Keratinocyte (primary cell): Measurements from ENCODE around the gene CNGA3. TPM values are rescaled to one million over a fixed set of nuclear protein-coding genes. Genes with fewer than 3 reads are reported as not detected.

ENCODE experiments used
- DNase-seq: peaks from one replicate; pipeline ENCODE4 v3.0.0-alpha.2; 2011; ENCODE audit warnings: low read depth, missing footprints, low spot score
- FAIRE-seq: peaks from 2 replicates; lab custom pipeline; 2011; peaks lifted over from hg19 to GRCh38; lab: Jason Lieb, UNC
- H2AFZ ChIP-seq: 2 replicates; pipeline ENCODE4 v1.6.0; 2012; ENCODE audit warnings: low read length, control low read depth, inconsistent platforms; ENCODE audit not compliant: control insufficient read depth
- H3K27ac ChIP-seq: 2 replicates; pipeline ENCODE4 v1.5.1; 2011; ENCODE audit warnings: low read length; ENCODE audit not compliant: control insufficient read depth, insufficient read depth
- H3K27me3 ChIP-seq: 3 replicates; pipeline ENCODE4 v1.6.0; 2011; ENCODE audit warnings: low read length; ENCODE audit not compliant: control insufficient read depth, insufficient read depth; ENCODE audit errors: extremely low read depth
- H3K36me3 ChIP-seq, 2 experiments: 2 replicates in 1 of 2; 3 replicates in 1 of 2; pipeline ENCODE4 v1.5.1; 2011; ENCODE audit warnings: low read length in 2 of 2, mild to moderate bottlenecking in 1 of 2; ENCODE audit not compliant: control insufficient read depth in 2 of 2, insufficient read depth in 2 of 2; ENCODE audit errors: extremely low read depth in 1 of 2
- H3K4me1 ChIP-seq: 3 replicates; pipeline ENCODE4 v1.5.1; 2011; ENCODE audit warnings: low read length; ENCODE audit not compliant: control insufficient read depth, insufficient read depth; ENCODE audit errors: extremely low read depth
- H3K4me2 ChIP-seq: 3 replicates; pipeline ENCODE4 v1.6.0; 2011; ENCODE audit warnings: low read depth, low read length; ENCODE audit not compliant: control insufficient read depth, insufficient read depth; ENCODE audit errors: extremely low read depth
- H3K4me3 ChIP-seq, 3 experiments: fragments of 200-600 bp in 1 of 3; sonication (generic) in 1 of 3; 2 replicates in 2 of 3; 3 replicates in 1 of 3; pipeline ENCODE4 v1.5.1; 2011 to 2016; ENCODE audit warnings: low read length in 3 of 3, mild to moderate bottlenecking in 3 of 3, control low read depth in 2 of 3, inconsistent platforms in 1 of 3, low read depth in 1 of 3, mixed read lengths in 1 of 3, mixed run types in 1 of 3, moderate library complexity in 1 of 3; ENCODE audit not compliant: control insufficient read depth in 2 of 3, insufficient read depth in 2 of 3; ENCODE audit errors: extremely low read depth in 1 of 3
- H3K79me2 ChIP-seq: 2 replicates; pipeline ENCODE4 v1.6.0; 2012; ENCODE audit warnings: low read length; ENCODE audit not compliant: control insufficient read depth, insufficient read depth
- H3K9ac ChIP-seq: 3 replicates; pipeline ENCODE4 v1.6.0; 2011; ENCODE audit warnings: low read length; ENCODE audit not compliant: control insufficient read depth, insufficient read depth; ENCODE audit errors: extremely low read depth
- H3K9me1 ChIP-seq: 3 replicates; pipeline ENCODE4 v1.6.0; 2011; ENCODE audit warnings: low read length; ENCODE audit not compliant: control insufficient read depth, insufficient read depth; ENCODE audit errors: extremely low read depth
- H3K9me3 ChIP-seq: 2 replicates; pipeline ENCODE4 v1.5.1; 2012; ENCODE audit warnings: low read depth, low read length; ENCODE audit not compliant: control insufficient read depth
- H4K20me1 ChIP-seq: 3 replicates; pipeline ENCODE4 v1.6.0; 2011; ENCODE audit warnings: low read length; ENCODE audit not compliant: control insufficient read depth, insufficient read depth; ENCODE audit errors: extremely low read depth
- EZH2 ChIP-seq: IDR thresholded peaks from one replicate; pipeline ENCODE4 v1.6.1; 2012; ENCODE audit warnings: inconsistent platforms, mild to moderate bottlenecking, low read length, moderate library complexity
- dilution Hi-C: fragments of 300-500 bp; cut with MboI; formaldehyde crosslinking; loops from one replicate; pipeline ENCODE4 v1.7.0; 2020; ENCODE audit warnings: low sequenced_read_pairs; ENCODE audit not compliant: extremely low pct_ligation_motif_present
- polyA plus RNA-seq, 5 experiments: library from polyadenylated mRNA; depleted of rRNA in 3 of 5; stranded (reverse) in 3 of 5; stranded (forward) in 1 of 5; unstranded in 1 of 5; fragments of >200 nt; gene quantifications; 1 replicate in 1 of 5; 2 replicates in 3 of 5; 3 replicates in 1 of 5; pipeline versions ENCODE4 v1.2.1 to v1.2.3, GENCODE V29; 2011 to 2012; ENCODE audit warnings: missing spikeins in 2 of 5, low read depth in 1 of 5, low replicate concordance in 1 of 5
- TF ChIP-seq, protein P1 (sequence below), 3 experiments: IDR thresholded peaks in 1 of 3; conservative IDR thresholded peaks in 1 of 3; optimal IDR thresholded peaks in 1 of 3; 2 replicates in 2 of 3; 3 replicates in 1 of 3; pipeline versions ENCODE3 to v1.5.1; 2011; ENCODE audit warnings: low read length in 3 of 3, mild to moderate bottlenecking in 3 of 3, moderate library complexity in 2 of 3, control low read depth in 1 of 3, inconsistent platforms in 1 of 3; ENCODE audit not compliant: insufficient read depth in 2 of 3; ENCODE audit errors: extremely low read depth in 1 of 3

CNGA3 gene
- polyA plus RNA-seq, 1 donor (not counting 4 experiments of a cell fraction or from before 2014, with no cell fraction given), result 0.01 TPM

DNA sequence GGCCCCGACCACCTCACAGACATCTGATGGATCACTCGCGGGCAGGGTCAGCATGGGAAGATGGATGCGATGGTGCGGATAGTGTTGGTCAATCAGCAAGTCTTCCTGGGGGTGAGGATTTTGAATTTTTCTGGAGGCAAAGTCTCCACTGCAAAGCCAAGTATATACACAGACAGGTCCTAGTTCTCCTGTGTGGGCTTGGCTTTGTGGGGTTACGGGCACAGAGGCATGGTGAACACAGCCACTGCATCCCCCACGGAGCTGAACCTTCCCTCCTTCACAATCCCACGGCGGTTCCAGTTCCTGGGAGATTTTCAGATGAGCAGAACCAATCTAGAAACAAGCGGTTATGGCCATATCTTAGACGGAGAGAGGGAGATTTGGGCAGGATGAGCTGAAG is 35.8 kb downstream of the CNGA3 start:
- Histone ChIP-seq H3K9me3 (no peaks in the 10 kb centered on the region), H4K20me1 (no peaks in the 10 kb centered on the region), H3K9ac (no peak overlapping the region), H3K36me3 (no peaks in the 10 kb centered on the region), H3K27ac (no peak overlapping the region), H3K9me1 (no peaks in the 10 kb centered on the region), H3K79me2 (no peaks in the 10 kb centered on the region), H3K4me1 (no peaks in the 10 kb centered on the region), H3K27me3 (peaks cover 42% of the 10 kb centered on the region), H2AFZ (no peak overlapping the region), H3K4me2 (no peak overlapping the region), H3K4me3 (no peak overlapping the region)
- no peak for TF ChIP-seq EZH2
- TF ChIP-seq, protein P1, sequence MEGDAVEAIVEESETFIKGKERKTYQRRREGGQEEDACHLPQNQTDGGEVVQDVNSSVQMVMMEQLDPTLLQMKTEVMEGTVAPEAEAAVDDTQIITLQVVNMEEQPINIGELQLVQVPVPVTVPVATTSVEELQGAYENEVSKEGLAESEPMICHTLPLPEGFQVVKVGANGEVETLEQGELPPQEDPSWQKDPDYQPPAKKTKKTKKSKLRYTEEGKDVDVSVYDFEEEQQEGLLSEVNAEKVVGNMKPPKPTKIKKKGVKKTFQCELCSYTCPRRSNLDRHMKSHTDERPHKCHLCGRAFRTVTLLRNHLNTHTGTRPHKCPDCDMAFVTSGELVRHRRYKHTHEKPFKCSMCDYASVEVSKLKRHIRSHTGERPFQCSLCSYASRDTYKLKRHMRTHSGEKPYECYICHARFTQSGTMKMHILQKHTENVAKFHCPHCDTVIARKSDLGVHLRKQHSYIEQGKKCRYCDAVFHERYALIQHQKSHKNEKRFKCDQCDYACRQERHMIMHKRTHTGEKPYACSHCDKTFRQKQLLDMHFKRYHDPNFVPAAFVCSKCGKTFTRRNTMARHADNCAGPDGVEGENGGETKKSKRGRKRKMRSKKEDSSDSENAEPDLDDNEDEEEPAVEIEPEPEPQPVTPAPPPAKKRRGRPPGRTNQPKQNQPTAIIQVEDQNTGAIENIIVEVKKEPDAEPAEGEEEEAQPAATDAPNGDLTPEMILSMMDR (optimal IDR thresholded peaks at IDR 0.05 in 1 of 3, IDR thresholded peaks at IDR 0.05 in 1 of 3, conservative IDR thresholded peaks at IDR 0.05 in 1 of 3; ENCODE audit: extremely low read depth in 1 of 3, insufficient read depth in 2 of 3, low read length in 3 of 3), result no peak
- no peak for DNase-seq
- dilution Hi-C loops, result no loop called here
- FAIRE-seq, result no peak

DNA sequence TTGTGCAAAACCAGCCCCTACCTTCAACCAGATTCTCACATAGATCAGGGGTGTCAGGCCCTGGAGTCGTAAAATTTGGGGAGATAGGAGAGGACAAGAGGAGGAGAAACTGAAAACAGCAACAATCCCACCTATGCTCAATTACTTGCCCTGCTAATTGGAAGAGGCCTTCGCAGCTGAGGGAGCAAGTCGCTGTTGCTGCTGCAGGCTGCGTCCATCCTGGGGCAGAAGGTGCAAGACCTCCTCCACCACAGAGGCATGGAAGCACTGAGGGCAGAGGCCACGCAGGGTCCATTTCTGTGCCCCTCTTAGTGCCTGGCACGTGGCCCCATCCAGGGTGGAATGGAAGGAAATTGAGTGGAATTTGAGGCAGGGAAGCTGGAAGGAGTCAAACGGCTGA is 36.5 kb downstream of the CNGA3 start:
- H3K27ac ChIP-seq, result no peak overlapping the region
- H3K4me3 ChIP-seq, result no peak overlapping the region
- no peaks in the 10 kb centered on the region for H3K9me3 ChIP-seq
- no peak overlapping the region for H3K4me2 ChIP-seq
- H3K4me1 ChIP-seq, result no peaks in the 10 kb centered on the region
- peak; percentile 34 for TF ChIP-seq EZH2
- TF ChIP-seq, protein P1 (optimal IDR thresholded peaks at IDR 0.05 in 1 of 3, IDR thresholded peaks at IDR 0.05 in 1 of 3, conservative IDR thresholded peaks at IDR 0.05 in 1 of 3; ENCODE audit: extremely low read depth in 1 of 3, insufficient read depth in 2 of 3, low read length in 3 of 3), result no peak
- no peaks in the 10 kb centered on the region for H4K20me1 ChIP-seq
- FAIRE-seq, result no peak
- H3K36me3 ChIP-seq, result no peaks in the 10 kb centered on the region
- no peak overlapping the region for H3K9ac ChIP-seq
- DNase-seq, result no peak
- no peaks in the 10 kb centered on the region for H3K79me2 ChIP-seq
- peaks cover 35% of the 10 kb centered on the region for H3K27me3 ChIP-seq
- no peaks in the 10 kb centered on the region for H3K9me1 ChIP-seq
- dilution Hi-C loops, result no loop called here
- no peak overlapping the region for H2AFZ ChIP-seq
